ENCODE data around the gene CRYL1. TPM values are rescaled to one million over a fixed set of nuclear protein-coding genes. Genes with fewer than 3 reads are reported as not detected.

Gene CRYL1
- total and polyA plus RNA-seq, 2 of the 4 experiments (the other 2 are of a cell fraction): 11.7 to 16.4 TPM

DNA sequence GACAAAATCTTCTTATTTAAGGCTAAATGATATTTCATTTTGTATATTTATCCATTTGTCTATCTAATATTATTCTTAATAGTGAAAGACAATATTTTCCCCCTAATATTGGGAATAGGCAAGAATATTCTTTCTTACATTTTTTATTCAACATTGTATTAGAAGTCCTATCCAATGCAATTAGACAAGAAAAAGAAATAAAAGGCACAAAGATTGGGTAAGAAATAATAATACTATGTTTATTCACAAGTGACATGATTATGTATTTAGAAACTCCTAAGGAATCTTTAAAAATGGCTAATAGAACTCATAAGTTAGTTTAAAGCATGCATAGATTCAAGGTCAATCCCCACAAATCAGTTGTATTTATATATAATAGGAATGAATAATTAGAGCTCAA lies 11.3 kb upstream of the CRYL1 start:
- no peak for ATAC-seq (ENCODE audit: low read depth)
- in situ Hi-C loops (cut with MboI; ENCODE audit: low sequenced_read_pairs): no loop called here
- no peak overlapping the region for H2AK9ac ChIP-seq (replicated peaks; ENCODE audit: low read depth, low read length, poor library complexity)
- TF ChIP-seq FOS (IDR thresholded peaks at IDR 0.05; ENCODE audit: low read depth, low read length) (no peak), MAZ (IDR thresholded peaks at IDR 0.05; ENCODE audit: borderline replicate concordance, low read depth, low read length) (no peak), CEBPB (IDR thresholded peaks at IDR 0.05; ENCODE audit: low read depth, low read length) (no peak), RFX5 (IDR thresholded peaks at IDR 0.05; ENCODE audit: low read depth, low read length) (no peak), CHD1 (IDR thresholded peaks at IDR 0.05; ENCODE audit: low read depth, low read length) (no peak), NFE2L2 (IDR thresholded peaks at IDR 0.05; ENCODE audit: low read depth, low read length) (no peak), RAD21 (IDR thresholded peaks at IDR 0.05; ENCODE audit: low read length) (no peak), MAFK (IDR thresholded peaks at IDR 0.05; ENCODE audit: low read depth, low read length) (no peak), RCOR1 (IDR thresholded peaks at IDR 0.05; ENCODE audit: insufficient replicate concordance, low read length) (no peak)
- TF ChIP-seq, protein P1, sequence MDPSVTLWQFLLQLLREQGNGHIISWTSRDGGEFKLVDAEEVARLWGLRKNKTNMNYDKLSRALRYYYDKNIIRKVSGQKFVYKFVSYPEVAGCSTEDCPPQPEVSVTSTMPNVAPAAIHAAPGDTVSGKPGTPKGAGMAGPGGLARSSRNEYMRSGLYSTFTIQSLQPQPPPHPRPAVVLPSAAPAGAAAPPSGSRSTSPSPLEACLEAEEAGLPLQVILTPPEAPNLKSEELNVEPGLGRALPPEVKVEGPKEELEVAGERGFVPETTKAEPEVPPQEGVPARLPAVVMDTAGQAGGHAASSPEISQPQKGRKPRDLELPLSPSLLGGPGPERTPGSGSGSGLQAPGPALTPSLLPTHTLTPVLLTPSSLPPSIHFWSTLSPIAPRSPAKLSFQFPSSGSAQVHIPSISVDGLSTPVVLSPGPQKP (IDR thresholded peaks at IDR 0.05; ENCODE audit: borderline replicate concordance, low read depth, low read length): no peak
- TF ChIP-seq, protein P2, sequence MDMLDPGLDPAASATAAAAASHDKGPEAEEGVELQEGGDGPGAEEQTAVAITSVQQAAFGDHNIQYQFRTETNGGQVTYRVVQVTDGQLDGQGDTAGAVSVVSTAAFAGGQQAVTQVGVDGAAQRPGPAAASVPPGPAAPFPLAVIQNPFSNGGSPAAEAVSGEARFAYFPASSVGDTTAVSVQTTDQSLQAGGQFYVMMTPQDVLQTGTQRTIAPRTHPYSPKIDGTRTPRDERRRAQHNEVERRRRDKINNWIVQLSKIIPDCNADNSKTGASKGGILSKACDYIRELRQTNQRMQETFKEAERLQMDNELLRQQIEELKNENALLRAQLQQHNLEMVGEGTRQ (IDR thresholded peaks at IDR 0.05; ENCODE audit: low read depth, low read length): no peak
- no peaks in the 10 kb centered on the region for H3K4me1 ChIP-seq (ENCODE audit: control insufficient read depth, insufficient read depth, low read length)
- H3K23ac ChIP-seq (ENCODE audit: low read depth, low read length): no peak overlapping the region
- H2AFZ ChIP-seq (replicated peaks; ENCODE audit: low read length, poor library complexity): no peak overlapping the region
- H3K9ac ChIP-seq (ENCODE audit: low read depth, low read length): no peak overlapping the region
- no peak overlapping the region for H3K4ac ChIP-seq (ENCODE audit: low read depth, low read length)
- H3K9me1 ChIP-seq (ENCODE audit: insufficient read depth, low read length): no peaks in the 10 kb centered on the region
- H2BK5ac ChIP-seq (ENCODE audit: low read depth, low read length, poor library complexity, severe bottlenecking): no peak overlapping the region
- H3K4me2 ChIP-seq (ENCODE audit: low read depth, low read length): no peak overlapping the region
- H2BK20ac ChIP-seq (ENCODE audit: low read depth, low read length): no peak overlapping the region
- H3K4me3 ChIP-seq (ENCODE audit: insufficient read depth, low read depth, low read length): no peak overlapping the region
- no peak overlapping the region for H3K18ac ChIP-seq (ENCODE audit: low read depth, low read length)
- no peak overlapping the region for H2BK120ac ChIP-seq (ENCODE audit: low read depth, low read length)
- H4K91ac ChIP-seq (ENCODE audit: insufficient read depth, low read depth, low read length): no peak overlapping the region
- no peaks in the 10 kb centered on the region for H3K79me1 ChIP-seq (ENCODE audit: low read depth in 1 of 2, low read length in 2 of 2)
- dilution Hi-C loops (cut with HindIII; ENCODE audit: low sequenced_read_pairs, unreplicated experiment): no loop called here
- no peak overlapping the region for H4K8ac ChIP-seq (ENCODE audit: low read depth in 2 of 2, low read length in 2 of 2)
- no peaks in the 10 kb centered on the region for H3K36me3 ChIP-seq (ENCODE audit: control insufficient read depth, insufficient read depth, low read length)
- no peak overlapping the region for H4K5ac ChIP-seq (ENCODE audit: low read depth, low read length)
- H3K27me3 ChIP-seq (ENCODE audit: control insufficient read depth, insufficient read depth, low read length): no peaks in the 10 kb centered on the region
- ChIA-PET POLR2A (ENCODE audit: unreplicated experiment) (no interaction called here), CTCF (no interaction called here)
- H4K20me1 ChIP-seq (ENCODE audit: insufficient read depth, low read length): no peaks in the 10 kb centered on the region
- no peak overlapping the region for H3K56ac ChIP-seq (ENCODE audit: extremely low read depth, insufficient read depth, low read length)
- no TSS peak for BruUV-seq (replicated peaks)
- no peak for DNase-seq
- H3K9me3 ChIP-seq (ENCODE audit: control insufficient read depth, insufficient read depth, low read length): no peaks in the 10 kb centered on the region
- no peak overlapping the region for H2BK15ac ChIP-seq (ENCODE audit: low read depth, low read length)
- intact Hi-C loops (cut with micrococcal nuclease): no loop called here
- H2AK5ac ChIP-seq (ENCODE audit: low read depth, low read length): no peak overlapping the region
- no peak overlapping the region for H3K27ac ChIP-seq (ENCODE audit: insufficient read depth, low read length)
- H3K14ac ChIP-seq (replicated peaks; ENCODE audit: low read depth, low read length): no peak overlapping the region
